ENCODE data around the gene TMEM204. TPM values are rescaled to one million over a fixed set of nuclear protein-coding genes. Genes with fewer than 3 reads are reported as not detected.

Gene TMEM204
- total and polyA plus RNA-seq, 2 donors (not counting 1 experiment from before 2014, with no cell fraction given), result 10.9 to 12.4 TPM

- Histone ChIP-seq H3K36me3 (ENCODE audit: control insufficient read depth, insufficient read depth, low read length) (peaks cover 7% of the 10 kb centered on the region), H3K27me3 (ENCODE audit: control insufficient read depth, insufficient read depth, low read length) (no peaks in the 10 kb centered on the region), H3K79me2 (ENCODE audit: control insufficient read depth, insufficient read depth, low read length) (peaks cover 12% of the 10 kb centered on the region), H3K4me3 (replicated peaks in 1 of 4; ENCODE audit: control extremely low read depth in 1 of 4, insufficient read depth in 1 of 4, low read depth in 3 of 4, low read length in 4 of 4) (peak within 1 kb of the TSS; percentile 63 to 89 (median 84)), H2AFZ (ENCODE audit: low read length) (peak within 1 kb of the TSS; percentile 99), H3K4me2 (ENCODE audit: extremely low read depth, insufficient read depth, low read length) (peak within 1 kb of the TSS; percentile 99), H3K9me3 (ENCODE audit: control insufficient read depth, insufficient read depth, low read depth, low read length) (no peaks in the 10 kb centered on the region), H3K27ac (ENCODE audit: insufficient read depth, low read length) (peak within 1 kb of the TSS; percentile 91), H3K4me1 (ENCODE audit: control insufficient read depth, extremely low read depth, insufficient read depth, low read length) (no peaks in the 10 kb centered on the region), H3K9ac (ENCODE audit: insufficient read depth, low read length) (peak within 1 kb of the TSS; percentile 99), H4K20me1 (ENCODE audit: control insufficient read depth, extremely low read depth, insufficient read depth, low read length) (no peaks in the 10 kb centered on the region)
- peak; percentile 63 to 82 for DNase-seq (ENCODE audit: low read depth in 2 of 2)
- TF ChIP-seq, protein P1, sequence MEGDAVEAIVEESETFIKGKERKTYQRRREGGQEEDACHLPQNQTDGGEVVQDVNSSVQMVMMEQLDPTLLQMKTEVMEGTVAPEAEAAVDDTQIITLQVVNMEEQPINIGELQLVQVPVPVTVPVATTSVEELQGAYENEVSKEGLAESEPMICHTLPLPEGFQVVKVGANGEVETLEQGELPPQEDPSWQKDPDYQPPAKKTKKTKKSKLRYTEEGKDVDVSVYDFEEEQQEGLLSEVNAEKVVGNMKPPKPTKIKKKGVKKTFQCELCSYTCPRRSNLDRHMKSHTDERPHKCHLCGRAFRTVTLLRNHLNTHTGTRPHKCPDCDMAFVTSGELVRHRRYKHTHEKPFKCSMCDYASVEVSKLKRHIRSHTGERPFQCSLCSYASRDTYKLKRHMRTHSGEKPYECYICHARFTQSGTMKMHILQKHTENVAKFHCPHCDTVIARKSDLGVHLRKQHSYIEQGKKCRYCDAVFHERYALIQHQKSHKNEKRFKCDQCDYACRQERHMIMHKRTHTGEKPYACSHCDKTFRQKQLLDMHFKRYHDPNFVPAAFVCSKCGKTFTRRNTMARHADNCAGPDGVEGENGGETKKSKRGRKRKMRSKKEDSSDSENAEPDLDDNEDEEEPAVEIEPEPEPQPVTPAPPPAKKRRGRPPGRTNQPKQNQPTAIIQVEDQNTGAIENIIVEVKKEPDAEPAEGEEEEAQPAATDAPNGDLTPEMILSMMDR (conservative IDR thresholded peaks at IDR 0.05 in 1 of 2, IDR thresholded peaks at IDR 0.05 in 1 of 2; ENCODE audit: low read depth in 1 of 2, low read length in 2 of 2), result no peak
- no peak for TF ChIP-seq EZH2 (IDR thresholded peaks at IDR 0.05; ENCODE audit: low read length, missing control alignments)
Observed at GRCh38 chr16:1492923-1493745, 40.3 kb upstream of the TMEM204 start, which contains the start of gene TELO2. Gene TELO2, plus strand, starts transcription at chr16:1493360. Its CDS starts 922 bp downstream, at chr16:1494282.

DNA sequence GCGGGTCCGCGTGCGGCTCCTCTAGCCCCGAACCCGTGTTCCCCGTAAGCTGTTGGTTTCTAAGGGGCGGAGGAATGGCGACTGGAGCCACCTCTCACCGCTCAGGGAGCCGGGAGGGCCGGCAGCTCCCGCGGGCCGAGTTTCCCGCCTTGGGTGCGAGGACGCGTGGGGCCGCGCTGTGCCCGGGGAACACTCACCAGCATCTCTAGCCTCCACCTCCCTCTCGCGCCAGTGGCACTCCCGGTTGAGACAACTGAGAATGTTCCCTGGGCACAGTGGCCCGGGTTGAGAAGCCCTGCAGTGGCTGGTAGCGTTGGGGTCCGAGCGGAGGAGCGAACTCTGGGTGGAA lies 39.7 kb upstream of the TMEM204 start:
- H3K36me3 ChIP-seq (ENCODE audit: control insufficient read depth, insufficient read depth, low read length), result peaks cover 7% of the 10 kb centered on the region
- peaks cover 12% of the 10 kb centered on the region for H3K79me2 ChIP-seq (ENCODE audit: control insufficient read depth, insufficient read depth, low read length)
- H3K9ac ChIP-seq (ENCODE audit: insufficient read depth, low read length), result peak overlapping the region; percentile 99
- no peaks in the 10 kb centered on the region for H4K20me1 ChIP-seq (ENCODE audit: control insufficient read depth, extremely low read depth, insufficient read depth, low read length)
- H3K27ac ChIP-seq (ENCODE audit: insufficient read depth, low read length), result peak overlapping the region; percentile 91
- H3K9me3 ChIP-seq (ENCODE audit: control insufficient read depth, insufficient read depth, low read depth, low read length), result no peaks in the 10 kb centered on the region
- no peaks in the 10 kb centered on the region for H3K27me3 ChIP-seq (ENCODE audit: control insufficient read depth, insufficient read depth, low read length)
- no peak for DNase-seq (ENCODE audit: low read depth in 2 of 2)
- TF ChIP-seq EZH2 (IDR thresholded peaks at IDR 0.05; ENCODE audit: low read length, missing control alignments), result no peak
- TF ChIP-seq, protein P1 (conservative IDR thresholded peaks at IDR 0.05 in 1 of 2, IDR thresholded peaks at IDR 0.05 in 1 of 2; ENCODE audit: low read depth in 1 of 2, low read length in 2 of 2), result no peak
- H3K4me2 ChIP-seq (ENCODE audit: extremely low read depth, insufficient read depth, low read length), result peak overlapping the region; percentile 99
- H2AFZ ChIP-seq (ENCODE audit: low read length), result peak overlapping the region; percentile 49
- peak overlapping the region; percentile 63 to 89 (median 84) for H3K4me3 ChIP-seq (replicated peaks in 1 of 4; ENCODE audit: control extremely low read depth in 1 of 4, insufficient read depth in 1 of 4, low read depth in 3 of 4, low read length in 4 of 4)
- H3K4me1 ChIP-seq (ENCODE audit: control insufficient read depth, extremely low read depth, insufficient read depth, low read length), result no peaks in the 10 kb centered on the region

- no peak for TF ChIP-seq EZH2 (IDR thresholded peaks at IDR 0.05; ENCODE audit: low read length, missing control alignments)
- TF ChIP-seq, protein P1 (conservative IDR thresholded peaks at IDR 0.05 in 1 of 2, IDR thresholded peaks at IDR 0.05 in 1 of 2; ENCODE audit: low read depth in 1 of 2, low read length in 2 of 2), result peak; percentile 74 to 75
- DNase-seq (ENCODE audit: low read depth in 2 of 2), result peak; percentile 65 to 74
- H3K27me3 ChIP-seq (ENCODE audit: control insufficient read depth, insufficient read depth, low read length), result no peaks in the 10 kb centered on the region
- H3K27ac ChIP-seq (ENCODE audit: insufficient read depth, low read length), result peak overlapping the region; percentile 91
- no peaks in the 10 kb centered on the region for H4K20me1 ChIP-seq (ENCODE audit: control insufficient read depth, extremely low read depth, insufficient read depth, low read length)
- H2AFZ ChIP-seq (ENCODE audit: low read length), result peak overlapping the region; percentile 55
- H3K36me3 ChIP-seq (ENCODE audit: control insufficient read depth, insufficient read depth, low read length), result peaks cover 11% of the 10 kb centered on the region
- no peaks in the 10 kb centered on the region for H3K4me1 ChIP-seq (ENCODE audit: control insufficient read depth, extremely low read depth, insufficient read depth, low read length)
- peak overlapping the region; percentile 63 to 89 (median 84) for H3K4me3 ChIP-seq (replicated peaks in 1 of 4; ENCODE audit: control extremely low read depth in 1 of 4, insufficient read depth in 1 of 4, low read depth in 3 of 4, low read length in 4 of 4)
- H3K9me3 ChIP-seq (ENCODE audit: control insufficient read depth, insufficient read depth, low read depth, low read length), result no peaks in the 10 kb centered on the region
- H3K9ac ChIP-seq (ENCODE audit: insufficient read depth, low read length), result peak overlapping the region; percentile 99
- H3K79me2 ChIP-seq (ENCODE audit: control insufficient read depth, insufficient read depth, low read length), result peaks cover 12% of the 10 kb centered on the region
- H3K4me2 ChIP-seq (ENCODE audit: extremely low read depth, insufficient read depth, low read length), result peak overlapping the region; percentile 99
Observed at GRCh38 chr16:1494129-1494640, 39.3 kb upstream of the TMEM204 start.

Measured in fibroblast of lung (primary cell).